HG02798 (cell line): ENCODE measurements around the gene SLC27A2.
"Not testable (repeated sequence)": the region's sequence is repeated elsewhere in the genome, so short reads cannot be mapped to it uniquely, and the experiment has no call there.

ENCODE experiments used
- ATAC-seq: cut with Tn5 transposase; IDR thresholded peaks from one replicate; pipeline ENCODE4 v1.9.1; 2021; ENCODE audit warnings: mild to moderate bottlenecking; ENCODE audit not compliant: unreplicated experiment, poor library complexity

Gene SLC27A2

GRCh38 chr15:50188793-50189192, 6.8 kb downstream of the SLC27A2 start:
- not testable (repeated sequence) for ATAC-seq

DNA sequence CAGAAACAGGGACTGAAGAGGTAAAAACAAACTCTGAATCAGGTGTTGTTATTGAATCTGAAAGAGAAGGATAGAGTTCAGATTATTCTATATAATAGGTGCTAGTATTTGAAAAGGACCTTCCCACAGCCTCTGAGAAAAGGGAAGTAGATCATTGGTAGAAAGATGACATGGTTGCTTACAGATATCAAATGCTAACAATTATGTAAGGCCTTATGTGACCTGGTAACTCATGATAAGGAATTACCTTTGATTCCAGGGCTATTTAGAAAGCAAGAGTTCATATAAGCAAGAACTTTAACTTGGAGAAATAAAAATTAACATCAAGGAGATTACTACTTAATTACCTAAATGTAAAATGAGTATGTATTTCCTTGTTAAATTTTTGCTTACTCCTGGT, 7.6 kb downstream of the SLC27A2 start:
- no peak for ATAC-seq

DNA sequence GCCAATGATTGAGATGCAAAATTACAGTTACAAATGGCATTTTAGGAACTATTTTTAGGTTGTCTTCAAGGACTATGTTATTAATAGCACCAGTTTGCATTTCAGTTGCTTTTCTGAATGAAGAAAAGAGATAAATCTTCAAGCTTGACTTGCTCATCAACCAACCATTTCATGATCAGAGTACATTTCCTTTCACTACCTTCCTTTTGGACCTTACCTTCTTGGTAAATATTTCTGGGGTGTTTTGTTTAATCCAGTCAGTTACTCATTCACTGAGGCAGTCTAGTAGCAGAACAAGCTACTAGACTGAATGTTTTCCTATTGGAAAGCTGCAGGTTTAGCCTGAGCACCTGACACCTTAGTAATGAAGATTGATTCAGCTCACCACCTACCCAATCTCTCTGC, 8.2 kb downstream of the SLC27A2 start:
- no peak for ATAC-seq

DNA sequence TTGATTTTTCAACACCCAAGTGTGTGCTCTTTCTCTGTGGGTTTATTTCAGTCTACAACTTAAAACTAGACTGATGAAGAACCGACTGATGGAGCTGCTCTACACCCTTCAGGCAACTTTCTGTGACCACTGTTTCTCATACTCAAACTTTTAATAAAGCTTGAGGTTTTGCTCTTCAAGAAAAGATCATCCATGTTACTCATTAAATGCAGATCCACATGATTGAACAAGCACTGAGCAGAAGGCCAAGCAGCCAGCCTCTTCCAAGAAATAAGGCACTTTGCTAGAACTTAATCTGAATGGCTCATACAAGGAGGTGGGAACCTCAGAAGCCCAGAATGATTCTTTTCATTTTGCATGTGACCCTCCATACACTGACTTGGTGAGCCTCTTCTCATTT, 8.7 kb downstream of the SLC27A2 start:
- no peak for ATAC-seq

DNA sequence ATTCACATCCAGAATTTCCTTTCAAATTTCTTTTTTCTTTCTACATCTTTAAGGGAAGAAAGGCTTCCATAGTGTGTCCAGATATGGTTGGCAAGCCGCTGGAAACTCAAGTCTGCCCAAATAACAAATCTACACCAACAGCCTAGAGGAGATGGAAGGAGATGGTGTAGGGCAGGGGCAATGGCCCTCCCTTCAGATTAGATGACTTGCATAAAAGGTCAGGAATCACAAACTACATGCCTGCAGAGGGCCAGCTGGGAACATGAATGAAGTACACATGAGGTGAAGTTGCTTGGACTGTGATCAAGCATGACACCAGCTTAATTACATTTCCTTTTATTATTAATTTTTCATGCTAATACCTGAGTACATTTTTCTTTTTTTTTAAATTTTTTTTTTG, 10.2 kb downstream of the SLC27A2 start:
- ATAC-seq: no peak

DNA sequence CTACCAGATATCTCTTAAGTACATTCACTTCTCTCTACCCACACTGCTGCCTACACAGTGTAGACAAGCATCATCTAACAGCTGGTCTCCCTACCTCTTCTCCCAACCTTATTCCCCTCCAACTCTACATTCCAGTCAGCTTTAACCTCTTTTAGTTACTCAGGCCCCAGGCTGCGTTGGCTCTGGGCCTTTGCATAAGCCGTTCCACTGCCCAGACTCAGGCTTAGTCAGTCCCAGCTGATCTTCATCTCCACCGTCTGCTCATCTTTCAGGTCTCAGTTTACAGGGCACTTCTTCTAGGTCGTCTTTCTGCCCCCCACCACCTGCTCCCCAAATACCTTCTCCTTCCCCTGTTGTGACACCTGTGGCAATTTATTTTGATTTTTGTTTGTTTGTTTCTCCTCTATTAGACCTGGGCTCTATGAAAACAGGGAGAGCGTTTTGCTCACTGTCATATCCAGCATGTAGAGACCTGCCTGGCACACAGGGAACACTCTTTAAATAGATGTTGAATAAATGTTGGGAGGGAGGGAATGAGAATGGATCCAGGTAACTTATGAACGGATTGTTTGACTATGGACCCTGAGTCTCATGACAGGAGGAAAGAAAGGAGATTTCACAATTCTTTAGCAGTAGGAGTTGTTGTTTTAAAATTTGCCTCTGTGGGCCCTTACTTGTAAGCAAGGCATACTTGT, 11.1 kb downstream of the SLC27A2 start:
- no peak for ATAC-seq

- no peak for ATAC-seq
These were observed 20.0 kb downstream of the SLC27A2 start for GRCh38 chr15:50202003-50202402.

DNA sequence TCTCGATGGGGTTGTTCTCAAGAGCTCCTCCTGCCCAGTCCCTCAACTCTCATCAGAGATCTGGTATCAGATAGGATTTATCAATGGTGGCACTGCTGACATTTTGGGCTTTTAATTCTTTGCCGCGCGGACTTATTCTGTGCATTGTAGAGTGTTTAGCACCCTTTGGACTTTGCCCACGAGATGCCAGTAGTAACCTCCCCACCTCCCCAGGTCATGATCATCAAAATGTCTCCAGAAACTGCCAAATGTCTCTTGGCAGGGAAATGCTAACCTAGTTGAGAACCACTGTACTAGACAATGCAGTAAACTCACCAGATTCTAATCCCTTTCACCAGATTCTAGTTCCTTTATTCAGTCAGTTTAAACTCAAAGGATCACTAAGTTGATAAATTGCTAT, 24.0 kb downstream of the SLC27A2 start:
- ATAC-seq: no peak

DNA sequence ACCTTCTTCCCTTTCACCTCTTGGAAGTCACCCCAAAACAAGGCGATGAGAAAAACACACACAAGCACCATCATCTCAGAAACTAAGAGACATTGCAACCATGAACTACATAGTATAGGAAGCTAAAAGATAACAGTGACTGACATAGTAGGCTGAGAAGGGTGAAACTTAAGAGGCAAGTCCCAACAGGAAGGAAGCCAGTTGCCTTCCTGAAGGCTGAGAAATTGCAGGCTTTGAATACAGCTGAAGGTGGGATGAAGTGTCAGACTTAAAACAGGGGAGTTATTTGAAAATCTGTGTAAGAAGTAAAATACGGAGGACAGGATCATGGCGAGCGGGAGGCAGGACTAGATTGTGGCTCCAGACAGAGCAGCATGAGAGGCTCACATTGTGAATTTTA, 27.8 kb downstream of the SLC27A2 start:
- ATAC-seq: no peak

GRCh38 chr15:50210462-50211157, 28.6 kb downstream of the SLC27A2 start:
- ATAC-seq: no peak

DNA sequence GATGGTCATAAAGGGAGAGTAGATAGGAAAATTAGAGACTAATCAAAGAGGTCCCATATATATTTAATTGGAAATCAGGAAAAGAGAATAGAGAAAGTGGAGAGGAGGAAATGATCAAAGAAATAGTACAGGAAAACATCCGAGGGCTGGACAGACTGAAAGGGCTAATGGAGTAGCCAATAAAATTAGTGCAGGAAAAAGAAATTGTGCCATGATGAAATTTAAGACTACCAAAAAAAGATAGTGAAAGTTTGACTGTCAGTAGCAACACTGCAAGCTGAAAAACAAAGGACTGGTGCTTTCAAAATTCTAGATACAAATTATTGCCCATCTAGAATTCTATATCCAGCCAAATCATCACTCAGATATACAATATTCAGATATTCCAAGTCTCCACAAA, 36.3 kb downstream of the SLC27A2 start:
- ATAC-seq: no peak

DNA sequence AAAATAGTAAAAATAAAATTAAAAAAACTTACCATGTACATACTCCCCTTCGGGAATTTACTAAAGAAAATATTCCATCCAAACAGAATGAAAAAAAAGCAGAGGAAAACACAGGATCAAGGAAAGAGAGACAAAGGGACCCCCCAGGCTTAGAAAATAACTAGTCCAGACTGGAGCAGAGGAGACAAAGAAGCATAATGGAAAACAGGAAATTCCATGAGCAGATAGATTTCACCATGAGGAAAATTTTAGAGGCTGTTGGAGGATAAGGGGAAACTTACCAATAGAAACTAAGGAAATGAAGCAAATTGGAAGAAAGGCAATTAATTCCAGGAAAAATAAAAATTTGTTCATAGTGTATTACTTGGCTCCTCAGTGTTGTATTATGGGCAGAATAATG, 36.7 kb downstream of the SLC27A2 start:
- no peak for ATAC-seq

DNA sequence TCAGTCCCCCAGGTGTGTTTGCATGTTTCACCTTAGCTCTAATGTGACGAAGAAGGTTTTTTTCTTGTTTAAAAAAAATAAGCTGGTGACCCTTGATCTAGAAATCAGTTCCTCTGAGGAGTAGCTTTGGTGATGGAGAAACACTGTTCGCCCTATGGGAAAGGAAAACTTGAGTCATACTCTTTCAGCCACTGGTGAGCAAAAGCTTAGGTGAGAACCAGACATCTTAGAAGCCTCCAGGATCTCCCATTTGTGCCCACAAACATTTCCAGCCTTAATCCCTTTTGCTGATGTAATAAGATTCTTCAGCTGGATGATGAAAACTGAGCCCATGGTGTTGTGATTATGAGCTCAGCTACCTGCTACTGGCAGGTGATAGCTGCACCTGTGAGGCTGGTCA, 37.8 kb downstream of the SLC27A2 start:
- ATAC-seq: no peak

DNA sequence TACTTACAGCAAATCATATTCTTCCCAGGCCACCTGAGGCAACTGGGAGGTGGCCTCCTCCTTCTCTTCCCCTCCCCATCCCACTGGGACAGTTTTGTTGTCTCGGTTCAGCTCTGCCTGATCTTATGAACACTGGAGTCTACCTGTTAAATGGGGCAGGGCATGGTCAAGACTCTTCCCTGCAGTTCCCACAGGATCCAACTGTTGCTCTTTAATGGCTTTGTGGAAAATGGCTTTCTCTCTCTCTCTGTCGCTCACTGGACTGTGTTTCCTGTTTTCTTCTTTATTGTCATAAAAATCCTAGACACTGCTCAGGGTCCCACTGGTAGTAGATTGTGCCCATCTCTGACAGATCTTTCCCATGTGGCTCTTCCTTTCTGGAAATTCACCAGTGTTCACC, 40.2 kb downstream of the SLC27A2 start:
- ATAC-seq: no peak

GRCh38 chr15:50224606-50225005, 42.6 kb downstream of the SLC27A2 start:
- no peak for ATAC-seq

- ATAC-seq: no peak
These were observed 43.1 kb downstream of the SLC27A2 start for GRCh38 chr15:50225057-50225456.

- no peak for ATAC-seq
These were observed 43.9 kb downstream of the SLC27A2 start for GRCh38 chr15:50225938-50226337.

- no peak for ATAC-seq
These were observed 45.1 kb downstream of the SLC27A2 start for GRCh38 chr15:50227076-50227475.

GRCh38 chr15:50228866-50229265, 46.9 kb downstream of the SLC27A2 start:
- no peak for ATAC-seq

DNA sequence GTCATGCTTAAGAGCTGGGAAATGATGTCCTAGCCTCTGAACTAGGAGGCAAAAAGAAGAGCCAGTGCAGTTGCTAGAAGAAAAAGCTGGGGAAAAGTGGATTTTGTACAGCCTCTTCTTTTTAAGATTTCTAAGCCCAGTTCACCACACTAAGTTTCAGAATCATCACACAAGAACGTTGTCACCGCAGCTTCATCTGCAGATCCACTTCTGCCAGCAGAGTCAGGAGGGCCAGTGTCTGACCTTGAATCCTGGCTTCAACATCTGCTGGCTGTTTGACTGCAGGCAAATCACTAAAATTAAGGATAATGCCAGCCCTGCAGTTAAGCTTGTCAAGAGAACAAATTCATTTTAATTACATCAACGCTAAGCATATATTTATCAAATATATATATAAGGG, 47.3 kb downstream of the SLC27A2 start:
- ATAC-seq: no peak

- no peak for ATAC-seq
These were observed 49.8 kb downstream of the SLC27A2 start for GRCh38 chr15:50231761-50232160.

DNA sequence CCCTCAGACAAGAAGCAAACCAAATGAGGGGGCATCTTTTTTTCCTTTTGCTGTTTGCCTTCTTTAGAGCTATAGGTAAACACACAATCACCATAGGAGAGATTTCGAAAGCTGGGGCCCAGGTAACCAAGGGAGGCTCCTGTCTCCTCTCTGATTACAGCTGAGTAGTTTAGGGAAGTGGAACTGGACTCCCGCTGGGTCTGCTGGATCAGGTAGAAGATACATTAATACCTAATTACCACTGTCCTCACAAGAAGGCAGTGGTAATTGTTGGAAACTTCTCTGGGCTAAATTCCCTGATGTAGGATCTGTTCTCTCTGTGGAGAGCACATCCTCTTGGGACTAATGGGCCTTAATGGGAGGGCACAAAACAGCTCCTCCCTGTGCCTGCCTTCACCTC, 50.8 kb downstream of the SLC27A2 start:
- ATAC-seq: no peak
